Measurements from ENCODE around the gene ARID5B. TPM values are rescaled to one million over a fixed set of nuclear protein-coding genes. Genes with fewer than 3 reads are reported as not detected.

Gene ARID5B
- total and polyA plus RNA-seq, 2 donors (not counting 1 experiment from before 2014, with no cell fraction given): 118 to 145 TPM

DNA sequence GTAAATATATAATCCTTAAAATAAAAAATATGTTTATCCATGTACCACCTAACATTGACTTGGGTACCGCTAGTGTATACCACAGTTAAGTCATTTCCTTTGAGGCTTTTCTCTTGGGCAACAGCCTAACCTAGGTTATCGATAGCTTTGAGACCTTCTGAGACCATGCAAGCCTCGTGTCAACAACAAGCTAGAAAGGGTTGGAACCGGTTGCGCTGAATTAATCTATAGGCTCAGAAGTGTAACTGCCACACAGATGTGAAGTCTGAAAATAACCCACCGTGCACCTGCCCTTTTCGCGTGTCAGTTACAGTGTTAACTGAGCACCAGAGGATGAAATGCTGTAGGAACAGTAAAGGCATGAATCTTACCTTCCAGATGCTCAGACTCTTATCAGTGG, 59.8 kb downstream of the ARID5B start:
- Histone ChIP-seq H3K27ac (ENCODE audit: insufficient read depth, low read length) (no peak overlapping the region), H3K9ac (ENCODE audit: insufficient read depth, low read length) (no peak overlapping the region), H2AFZ (ENCODE audit: low read length) (no peak overlapping the region), H3K36me3 (ENCODE audit: control insufficient read depth, insufficient read depth, low read length) (peaks cover 4% of the 10 kb centered on the region), H3K4me3 (replicated peaks in 1 of 4; ENCODE audit: control extremely low read depth in 1 of 4, insufficient read depth in 1 of 4, low read depth in 3 of 4, low read length in 4 of 4) (no peak overlapping the region), H4K20me1 (ENCODE audit: control insufficient read depth, extremely low read depth, insufficient read depth, low read length) (no peaks in the 10 kb centered on the region), H3K4me1 (ENCODE audit: control insufficient read depth, extremely low read depth, insufficient read depth, low read length) (peaks cover 5% of the 10 kb centered on the region), H3K4me2 (ENCODE audit: extremely low read depth, insufficient read depth, low read length) (no peak overlapping the region), H3K9me3 (ENCODE audit: control insufficient read depth, insufficient read depth, low read depth, low read length) (no peaks in the 10 kb centered on the region), H3K79me2 (ENCODE audit: control insufficient read depth, insufficient read depth, low read length) (peaks cover 25% of the 10 kb centered on the region), H3K27me3 (ENCODE audit: control insufficient read depth, insufficient read depth, low read length) (no peaks in the 10 kb centered on the region)
- TF ChIP-seq EZH2 (IDR thresholded peaks at IDR 0.05; ENCODE audit: low read length, missing control alignments) (no peak), CTCF (conservative IDR thresholded peaks at IDR 0.05 in 1 of 2, IDR thresholded peaks at IDR 0.05 in 1 of 2; ENCODE audit: low read depth in 1 of 2, low read length in 2 of 2) (no peak)
- DNase-seq (ENCODE audit: low read depth in 2 of 2): no peak

DNA sequence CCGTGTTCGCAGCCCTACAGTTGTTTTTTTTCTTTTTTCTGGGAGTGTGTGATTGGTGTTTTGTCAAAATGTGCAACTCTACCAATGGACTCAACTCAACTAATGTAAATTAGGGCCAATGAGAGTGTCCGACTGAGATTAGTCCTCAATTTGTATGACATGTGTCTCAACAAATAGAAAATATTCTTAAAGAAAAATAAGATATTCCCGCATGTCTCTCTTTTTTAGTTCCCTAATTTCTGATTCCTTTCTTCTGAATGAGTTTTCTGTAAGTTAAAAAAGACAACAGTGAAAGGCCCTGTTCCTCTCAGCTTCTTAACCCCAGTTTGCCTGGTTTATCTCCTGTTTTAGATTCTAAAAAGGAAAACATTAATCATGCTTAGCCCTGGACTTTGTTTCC, 61.5 kb downstream of the ARID5B start:
- Histone ChIP-seq H3K4me1 (ENCODE audit: control insufficient read depth, extremely low read depth, insufficient read depth, low read length) (peaks cover 5% of the 10 kb centered on the region), H3K9me3 (ENCODE audit: control insufficient read depth, insufficient read depth, low read depth, low read length) (no peaks in the 10 kb centered on the region), H2AFZ (ENCODE audit: low read length) (no peak overlapping the region), H3K36me3 (ENCODE audit: control insufficient read depth, insufficient read depth, low read length) (peaks cover 4% of the 10 kb centered on the region), H3K4me2 (ENCODE audit: extremely low read depth, insufficient read depth, low read length) (no peak overlapping the region), H3K79me2 (ENCODE audit: control insufficient read depth, insufficient read depth, low read length) (peaks cover 22% of the 10 kb centered on the region), H3K9ac (ENCODE audit: insufficient read depth, low read length) (no peak overlapping the region), H3K27me3 (ENCODE audit: control insufficient read depth, insufficient read depth, low read length) (no peaks in the 10 kb centered on the region), H3K27ac (ENCODE audit: insufficient read depth, low read length) (no peak overlapping the region), H3K4me3 (replicated peaks in 1 of 4; ENCODE audit: control extremely low read depth in 1 of 4, insufficient read depth in 1 of 4, low read depth in 3 of 4, low read length in 4 of 4) (no peak overlapping the region), H4K20me1 (ENCODE audit: control insufficient read depth, extremely low read depth, insufficient read depth, low read length) (no peaks in the 10 kb centered on the region)
- DNase-seq (ENCODE audit: low read depth in 2 of 2): no peak
- TF ChIP-seq EZH2 (IDR thresholded peaks at IDR 0.05; ENCODE audit: low read length, missing control alignments) (no peak), CTCF (conservative IDR thresholded peaks at IDR 0.05 in 1 of 2, IDR thresholded peaks at IDR 0.05 in 1 of 2; ENCODE audit: low read depth in 1 of 2, low read length in 2 of 2) (no peak)

DNA sequence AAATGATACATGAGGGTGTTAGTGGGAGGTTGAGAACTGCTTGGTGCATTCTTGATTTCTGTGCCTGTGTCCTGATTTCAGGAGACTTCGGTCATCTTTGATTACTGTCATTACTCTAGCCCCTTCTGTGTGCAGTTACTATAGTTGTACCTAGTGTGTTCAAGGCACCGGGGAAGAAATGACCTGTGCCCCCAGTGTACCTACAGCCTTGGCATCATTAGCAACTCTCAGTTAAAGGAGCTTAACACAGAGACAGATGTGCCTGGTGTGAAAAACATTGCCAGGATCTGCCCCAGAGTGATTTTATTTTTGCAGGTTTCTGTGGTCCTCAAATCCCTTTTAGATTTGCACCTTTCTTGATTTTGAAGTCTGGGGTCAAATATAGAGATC, 62.2 kb downstream of the ARID5B start:
- H3K4me1 ChIP-seq (ENCODE audit: control insufficient read depth, extremely low read depth, insufficient read depth, low read length): peaks cover 5% of the 10 kb centered on the region
- no peak for DNase-seq (ENCODE audit: low read depth in 2 of 2)
- TF ChIP-seq EZH2 (IDR thresholded peaks at IDR 0.05; ENCODE audit: low read length, missing control alignments) (no peak), CTCF (conservative IDR thresholded peaks at IDR 0.05 in 1 of 2, IDR thresholded peaks at IDR 0.05 in 1 of 2; ENCODE audit: low read depth in 1 of 2, low read length in 2 of 2) (no peak)
- no peaks in the 10 kb centered on the region for H4K20me1 ChIP-seq (ENCODE audit: control insufficient read depth, extremely low read depth, insufficient read depth, low read length)
- H3K36me3 ChIP-seq (ENCODE audit: control insufficient read depth, insufficient read depth, low read length): peaks cover 4% of the 10 kb centered on the region
- H3K27ac ChIP-seq (ENCODE audit: insufficient read depth, low read length): peak overlapping the region; percentile 43
- H2AFZ ChIP-seq (ENCODE audit: low read length): no peak overlapping the region
- no peaks in the 10 kb centered on the region for H3K9me3 ChIP-seq (ENCODE audit: control insufficient read depth, insufficient read depth, low read depth, low read length)
- peaks cover 21% of the 10 kb centered on the region for H3K79me2 ChIP-seq (ENCODE audit: control insufficient read depth, insufficient read depth, low read length)
- H3K4me3 ChIP-seq (replicated peaks in 1 of 4; ENCODE audit: control extremely low read depth in 1 of 4, insufficient read depth in 1 of 4, low read depth in 3 of 4, low read length in 4 of 4): no peak overlapping the region
- no peaks in the 10 kb centered on the region for H3K27me3 ChIP-seq (ENCODE audit: control insufficient read depth, insufficient read depth, low read length)
- H3K4me2 ChIP-seq (ENCODE audit: extremely low read depth, insufficient read depth, low read length): peak overlapping the region; percentile 62
- H3K9ac ChIP-seq (ENCODE audit: insufficient read depth, low read length): no peak overlapping the region

Data from fibroblast of lung (primary cell).